ENCODE measurements around the gene SLC8A2.

The SLC8A2 gene

GRCh38 chr19:47456721-47457474 lies 14.8 kb downstream of the SLC8A2 start:
- DNase-seq = no peak

- DNase-seq = no peak
Measured at GRCh38 chr19:47450478-47450877, 21.2 kb downstream of the SLC8A2 start.

- no peak for DNase-seq
Measured at GRCh38 chr19:47448360-47448727, 23.3 kb downstream of the SLC8A2 start.

GRCh38 chr19:47447470-47448359 lies 24.0 kb downstream of the SLC8A2 start:
- peak; percentile 89 for DNase-seq

- no peak for DNase-seq
Measured at GRCh38 chr19:47446534-47447469, 24.9 kb downstream of the SLC8A2 start.

GRCh38 chr19:47445937-47446402 lies 25.7 kb downstream of the SLC8A2 start:
- no peak for DNase-seq

GRCh38 chr19:47445527-47445926 lies 26.2 kb downstream of the SLC8A2 start:
- no peak for DNase-seq

GRCh38 chr19:47444388-47444821 lies 27.3 kb downstream of the SLC8A2 start:
- DNase-seq = no peak

- no peak for DNase-seq
Measured at GRCh38 chr19:47443331-47443730, 28.4 kb downstream of the SLC8A2 start.

- no peak for DNase-seq
Measured at GRCh38 chr19:47438793-47439220, 32.9 kb downstream of the SLC8A2 start.

- no peak for DNase-seq
Measured at GRCh38 chr19:47437500-47437899, 34.2 kb downstream of the SLC8A2 start.

- DNase-seq = peak; percentile 95
Measured at GRCh38 chr19:47436712-47437401, 34.8 kb downstream of the SLC8A2 start.

GRCh38 chr19:47435883-47436417 lies 35.7 kb downstream of the SLC8A2 start:
- DNase-seq = no peak

- DNase-seq = no peak
Measured at GRCh38 chr19:47435196-47435595, 36.5 kb downstream of the SLC8A2 start.

- DNase-seq = no peak
Measured at GRCh38 chr19:47434088-47434487, 37.6 kb downstream of the SLC8A2 start.

- DNase-seq = no peak
Measured at GRCh38 chr19:47433121-47433520, 38.6 kb downstream of the SLC8A2 start.

GRCh38 chr19:47432499-47432898 lies 39.2 kb downstream of the SLC8A2 start:
- DNase-seq = no peak

GRCh38 chr19:47432091-47432490 lies 39.6 kb downstream of the SLC8A2 start:
- no peak for DNase-seq

- peak; percentile 68 for DNase-seq
Measured at GRCh38 chr19:47430041-47430802, 41.5 kb downstream of the SLC8A2 start.

GRCh38 chr19:47429140-47429793 lies 42.4 kb downstream of the SLC8A2 start:
- no peak for DNase-seq

Data from activated CD8-positive, alpha-beta memory T cell treated with anti-CD3 and anti-CD28 coated beads, Interleukin-2, amount 50 U/mL, for 48 hours (primary cell).